ENCODE measurements around the gene PDCD5. TPM values are rescaled to one million over a fixed set of nuclear protein-coding genes. Genes with fewer than 3 reads are reported as not detected.

PDCD5 gene
- polyA plus RNA-seq, 3 donors, result 41.4 to 84.5 (median 79.9) TPM

DNA sequence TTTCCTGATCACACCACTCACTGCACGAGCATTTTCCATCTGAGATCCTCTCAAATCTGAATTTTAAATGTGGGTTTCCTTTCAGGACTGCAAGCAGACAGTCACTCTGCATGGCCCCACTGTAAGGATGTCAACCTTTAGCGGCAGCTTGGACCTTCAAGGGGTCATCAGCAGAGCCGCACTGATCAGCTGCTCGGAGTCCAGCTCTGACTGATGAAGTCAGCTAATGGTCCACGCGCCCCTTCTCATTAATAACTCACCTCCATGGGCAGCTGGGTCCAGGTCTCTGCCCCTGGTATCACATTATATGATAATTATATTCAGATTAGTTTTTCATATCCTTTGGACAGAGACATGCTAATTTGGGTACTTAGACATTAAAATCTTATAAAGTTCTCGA, 36.1 kb upstream of the PDCD5 start:
- intact Hi-C loops (cut with micrococcal nuclease), result no loop called here
- Histone ChIP-seq H3K9me3 (replicated peaks in 1 of 2; ENCODE audit: control insufficient read depth in 1 of 2, insufficient read depth in 1 of 2, low read length in 2 of 2) (no peaks in the 10 kb centered on the region), H3K9ac (ENCODE audit: insufficient read depth, low read length, poor library complexity, severe bottlenecking) (no peak overlapping the region), H3K27me3 (ENCODE audit: control insufficient read depth in 2 of 2, insufficient read depth in 2 of 2, low read length in 2 of 2) (no peaks in the 10 kb centered on the region), H3K79me2 (ENCODE audit: insufficient read depth, low read length) (no peaks in the 10 kb centered on the region), H3K27ac (ENCODE audit: low read depth in 1 of 2, low read length in 2 of 2) (no peak overlapping the region), H3K4me3 (replicated peaks in 1 of 3; ENCODE audit: low read depth in 2 of 3, low read length in 3 of 3) (no peak overlapping the region), H3K4me2 (replicated peaks; ENCODE audit: extremely low read depth, low read length, poor library complexity, severe bottlenecking) (no peak overlapping the region), H2AFZ (ENCODE audit: insufficient read depth, low read depth, low read length, poor library complexity, severe bottlenecking) (no peak overlapping the region), H3K4me1 (ENCODE audit: control insufficient read depth in 1 of 2, insufficient read depth in 2 of 2, low read length in 2 of 2) (no peaks in the 10 kb centered on the region), H3K36me3 (replicated peaks in 1 of 2; ENCODE audit: control insufficient read depth in 1 of 2, insufficient read depth in 2 of 2, low read length in 2 of 2) (no peaks in the 10 kb centered on the region), H4K20me1 (ENCODE audit: insufficient read depth, low read length) (no peaks in the 10 kb centered on the region)
- H3K4me3 Mint-ChIP-seq, result no peak overlapping the region
- H3K9me3 Mint-ChIP-seq, result peaks cover 0 to 5% (median 2%) of the 10 kb centered on the region in 7 donors
- no peak for DNase-seq
- no peak overlapping the region for H3K27ac Mint-ChIP-seq
- no peaks in the 10 kb centered on the region for H3K4me1 Mint-ChIP-seq
- no peaks in the 10 kb centered on the region for H3K36me3 Mint-ChIP-seq
- TF ChIP-seq, protein P1, sequence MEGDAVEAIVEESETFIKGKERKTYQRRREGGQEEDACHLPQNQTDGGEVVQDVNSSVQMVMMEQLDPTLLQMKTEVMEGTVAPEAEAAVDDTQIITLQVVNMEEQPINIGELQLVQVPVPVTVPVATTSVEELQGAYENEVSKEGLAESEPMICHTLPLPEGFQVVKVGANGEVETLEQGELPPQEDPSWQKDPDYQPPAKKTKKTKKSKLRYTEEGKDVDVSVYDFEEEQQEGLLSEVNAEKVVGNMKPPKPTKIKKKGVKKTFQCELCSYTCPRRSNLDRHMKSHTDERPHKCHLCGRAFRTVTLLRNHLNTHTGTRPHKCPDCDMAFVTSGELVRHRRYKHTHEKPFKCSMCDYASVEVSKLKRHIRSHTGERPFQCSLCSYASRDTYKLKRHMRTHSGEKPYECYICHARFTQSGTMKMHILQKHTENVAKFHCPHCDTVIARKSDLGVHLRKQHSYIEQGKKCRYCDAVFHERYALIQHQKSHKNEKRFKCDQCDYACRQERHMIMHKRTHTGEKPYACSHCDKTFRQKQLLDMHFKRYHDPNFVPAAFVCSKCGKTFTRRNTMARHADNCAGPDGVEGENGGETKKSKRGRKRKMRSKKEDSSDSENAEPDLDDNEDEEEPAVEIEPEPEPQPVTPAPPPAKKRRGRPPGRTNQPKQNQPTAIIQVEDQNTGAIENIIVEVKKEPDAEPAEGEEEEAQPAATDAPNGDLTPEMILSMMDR (IDR thresholded peaks at IDR 0.05), result no peak
- WGBS (ENCODE audit: insufficient coverage), result 97% methylated on average over 3 of the region's 7 CpGs
- H3K27me3 Mint-ChIP-seq (ENCODE audit: low read depth in 3 of 3), result peaks cover 6 to 14% (median 7%) of the 10 kb centered on the region in 3 donors

DNA sequence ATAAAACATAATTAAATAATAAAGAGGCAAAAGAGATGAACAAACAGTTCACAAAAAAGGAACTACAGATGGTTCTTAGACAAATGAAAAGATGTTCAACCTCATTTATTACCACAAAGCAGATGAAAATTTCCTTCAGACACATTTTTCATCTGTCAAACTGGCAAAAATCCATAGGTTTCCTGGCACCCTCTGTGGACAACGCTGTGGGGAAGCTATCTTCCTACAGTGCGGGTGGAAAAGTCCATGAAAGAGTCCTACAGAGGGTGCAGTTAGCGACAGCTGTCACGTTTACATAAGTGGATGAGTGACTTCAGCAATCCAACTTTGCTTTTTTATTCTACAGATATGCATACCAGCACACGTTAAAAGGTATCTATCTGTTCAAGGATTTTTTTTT, 30.3 kb upstream of the PDCD5 start:
- no CpG with 5 or more reads among the region's 5 CpGs for WGBS (ENCODE audit: insufficient coverage)
- Histone ChIP-seq H3K36me3 (replicated peaks in 1 of 2; ENCODE audit: control insufficient read depth in 1 of 2, insufficient read depth in 2 of 2, low read length in 2 of 2) (no peaks in the 10 kb centered on the region), H3K4me3 (replicated peaks in 1 of 3; ENCODE audit: low read depth in 2 of 3, low read length in 3 of 3) (no peak overlapping the region), H3K27me3 (ENCODE audit: control insufficient read depth in 2 of 2, insufficient read depth in 2 of 2, low read length in 2 of 2) (no peaks in the 10 kb centered on the region), H4K20me1 (ENCODE audit: insufficient read depth, low read length) (no peaks in the 10 kb centered on the region), H3K4me2 (replicated peaks; ENCODE audit: extremely low read depth, low read length, poor library complexity, severe bottlenecking) (no peak overlapping the region), H3K9ac (ENCODE audit: insufficient read depth, low read length, poor library complexity, severe bottlenecking) (no peak overlapping the region), H2AFZ (ENCODE audit: insufficient read depth, low read depth, low read length, poor library complexity, severe bottlenecking) (no peak overlapping the region), H3K4me1 (ENCODE audit: control insufficient read depth in 1 of 2, insufficient read depth in 2 of 2, low read length in 2 of 2) (no peaks in the 10 kb centered on the region), H3K9me3 (replicated peaks in 1 of 2; ENCODE audit: control insufficient read depth in 1 of 2, insufficient read depth in 1 of 2, low read length in 2 of 2) (no peaks in the 10 kb centered on the region), H3K27ac (ENCODE audit: low read depth in 1 of 2, low read length in 2 of 2) (no peak overlapping the region), H3K79me2 (ENCODE audit: insufficient read depth, low read length) (no peaks in the 10 kb centered on the region)
- Mint-ChIP-seq H3K36me3 (no peaks in the 10 kb centered on the region), H3K9me3 (peaks cover 0 to 5% (median 0%) of the 10 kb centered on the region in 7 donors), H3K27me3 (ENCODE audit: low read depth in 3 of 3) (peaks cover 0 to 10% (median 10%) of the 10 kb centered on the region in 3 donors), H3K4me3 (no peak overlapping the region), H3K27ac (no peak overlapping the region), H3K4me1 (no peaks in the 10 kb centered on the region)
- TF ChIP-seq, protein P1 (IDR thresholded peaks at IDR 0.05), result no peak
- intact Hi-C loops (cut with micrococcal nuclease), result no loop called here
- DNase-seq, result no peak

Measured in CD14-positive monocyte (primary cell).